Glutamatergic neuron (in vitro differentiated cells): ENCODE results near the gene EIF3K. TPM values are rescaled to one million over a fixed set of nuclear protein-coding genes. Genes with fewer than 3 reads are reported as not detected.

Experiments
- DNase-seq: peaks from one replicate; pipeline ENCODE4 v3.0.0; 2022
- H3K27ac Mint-ChIP-seq: one replicate; pipeline ENCODE4 v1.8.0; 2020; ENCODE audit warnings: mild to moderate bottlenecking, mixed read lengths, inconsistent platforms; ENCODE audit not compliant: unreplicated experiment
- H3K27me3 Mint-ChIP-seq: one replicate; pipeline ENCODE4 v1.8.0; 2020; ENCODE audit warnings: mild to moderate bottlenecking, moderate library complexity, mixed read lengths, inconsistent platforms; ENCODE audit not compliant: unreplicated experiment
- H3K36me3 Mint-ChIP-seq: one replicate; pipeline ENCODE4 v1.8.0; 2020; ENCODE audit warnings: mild to moderate bottlenecking, mixed read lengths, inconsistent platforms; ENCODE audit not compliant: unreplicated experiment
- H3K4me1 Mint-ChIP-seq: one replicate; pipeline ENCODE4 v1.8.0; 2020; ENCODE audit warnings: mild to moderate bottlenecking, low read depth, mixed read lengths, inconsistent platforms; ENCODE audit not compliant: unreplicated experiment
- H3K4me3 Mint-ChIP-seq: one replicate; pipeline ENCODE4 v1.8.0; 2020; ENCODE audit warnings: mild to moderate bottlenecking, mixed read lengths, inconsistent platforms; ENCODE audit not compliant: unreplicated experiment
- H3K9me3 Mint-ChIP-seq: one replicate; pipeline ENCODE4 v1.8.0; 2020; ENCODE audit warnings: mild to moderate bottlenecking, moderate library complexity, mixed read lengths, inconsistent platforms; ENCODE audit not compliant: unreplicated experiment
- CTCF ChIP-seq: fragments of 200-600 bp; sonication (generic); IDR thresholded peaks from one replicate; pipeline ENCODE4 v1.5.0; 2021; ENCODE audit not compliant: partially characterized antibody, unreplicated experiment
- total RNA-seq: library from RNA; stranded (reverse); fragmentation: NEBNext Ultra II Directional; extraction: Animal tissue kit (Norgen Biotek cat#: 25700); gene quantifications from one replicate; pipeline ENCODE4 v1.2.1, GENCODE V29; 2021; ENCODE audit not compliant: unreplicated experiment

Gene EIF3K
- total RNA-seq, 1 donor from 2014 or later: 247 TPM

- Mint-ChIP-seq H3K4me3 (no peak overlapping the region), H3K27me3 (peaks cover 2% of the 10 kb centered on the region), H3K4me1 (no peaks in the 10 kb centered on the region), H3K36me3 (no peaks in the 10 kb centered on the region), H3K9me3 (peaks cover 2% of the 10 kb centered on the region), H3K27ac (no peak overlapping the region)
- no peak for TF ChIP-seq CTCF
- no peak for DNase-seq
These were observed 12.9 kb upstream of the EIF3K start for GRCh38 chr19:38606131-38606530.

- no peak for DNase-seq
- H3K9me3 Mint-ChIP-seq: peaks cover 8% of the 10 kb centered on the region
- H3K4me3 Mint-ChIP-seq: no peak overlapping the region
- no peak overlapping the region for H3K27ac Mint-ChIP-seq
- no peaks in the 10 kb centered on the region for H3K36me3 Mint-ChIP-seq
- TF ChIP-seq CTCF: no peak
- no peaks in the 10 kb centered on the region for H3K4me1 Mint-ChIP-seq
- peaks cover 11% of the 10 kb centered on the region for H3K27me3 Mint-ChIP-seq
These were observed 4.7 kb upstream of the EIF3K start for GRCh38 chr19:38614289-38614688.

- Mint-ChIP-seq H3K36me3 (no peaks in the 10 kb centered on the region), H3K4me1 (peaks cover 4% of the 10 kb centered on the region), H3K27ac (no peak overlapping the region), H3K4me3 (peak overlapping the region; percentile 45), H3K27me3 (peaks cover 11% of the 10 kb centered on the region), H3K9me3 (peaks cover 8% of the 10 kb centered on the region)
- TF ChIP-seq CTCF: no peak
- DNase-seq: no peak
These were observed 3.9 kb upstream of the EIF3K start for GRCh38 chr19:38615007-38615581.

GRCh38 chr19:38616265-38616664, 2.7 kb upstream of the EIF3K start:
- DNase-seq: no peak
- TF ChIP-seq CTCF: no peak
- peaks cover 11% of the 10 kb centered on the region for H3K27me3 Mint-ChIP-seq
- peak overlapping the region; percentile 1 for H3K4me3 Mint-ChIP-seq
- peaks cover 8% of the 10 kb centered on the region for H3K9me3 Mint-ChIP-seq
- H3K4me1 Mint-ChIP-seq: peaks cover 4% of the 10 kb centered on the region
- no peaks in the 10 kb centered on the region for H3K36me3 Mint-ChIP-seq
- no peak overlapping the region for H3K27ac Mint-ChIP-seq

GRCh38 chr19:38617283-38617763, 1.7 kb upstream of the EIF3K start:
- TF ChIP-seq CTCF: no peak
- peak overlapping the region; percentile 43 for H3K4me3 Mint-ChIP-seq
- H3K9me3 Mint-ChIP-seq: peaks cover 8% of the 10 kb centered on the region

More at GRCh38 chr19:38617283-38617763, 1.7 kb upstream of the EIF3K start:
- Mint-ChIP-seq H3K36me3 (no peaks in the 10 kb centered on the region), H3K27me3 (peaks cover 12% of the 10 kb centered on the region), H3K27ac (no peak overlapping the region), H3K4me1 (peaks cover 4% of the 10 kb centered on the region)
- no peak for DNase-seq
